Epidermal melanocyte (primary cell): ENCODE data around the gene ITSN1.
"Not testable (repeated sequence)": the region's sequence is repeated elsewhere in the genome, so short reads cannot be mapped to it uniquely, and the experiment has no call there.

Experiments used
- DNase-seq: peaks from one replicate; pipeline ENCODE4 v3.0.0; 2011; ENCODE audit warnings: low spot score; ENCODE audit not compliant: insufficient read length

Gene ITSN1

DNA sequence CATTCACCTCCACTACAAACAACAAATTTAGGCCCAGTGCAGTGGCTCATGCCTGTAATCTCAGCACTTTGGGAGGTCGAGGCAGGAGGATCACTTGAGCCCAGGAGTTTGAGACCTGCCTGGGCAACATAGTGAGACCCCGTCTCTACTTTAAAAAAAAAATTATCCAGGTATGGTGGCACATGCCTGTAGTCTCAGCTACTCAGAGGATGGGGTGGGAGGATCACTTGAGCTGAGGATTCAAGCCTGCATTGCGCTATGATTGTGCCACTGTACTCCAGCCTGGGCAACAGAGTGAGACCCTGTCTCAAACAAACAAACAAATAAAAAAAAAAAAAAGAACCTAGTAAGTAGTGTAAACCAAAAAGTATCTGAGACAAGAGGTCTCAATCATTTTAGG is 86.8 kb downstream of the ITSN1 start:
- not testable (repeated sequence) for DNase-seq

DNA sequence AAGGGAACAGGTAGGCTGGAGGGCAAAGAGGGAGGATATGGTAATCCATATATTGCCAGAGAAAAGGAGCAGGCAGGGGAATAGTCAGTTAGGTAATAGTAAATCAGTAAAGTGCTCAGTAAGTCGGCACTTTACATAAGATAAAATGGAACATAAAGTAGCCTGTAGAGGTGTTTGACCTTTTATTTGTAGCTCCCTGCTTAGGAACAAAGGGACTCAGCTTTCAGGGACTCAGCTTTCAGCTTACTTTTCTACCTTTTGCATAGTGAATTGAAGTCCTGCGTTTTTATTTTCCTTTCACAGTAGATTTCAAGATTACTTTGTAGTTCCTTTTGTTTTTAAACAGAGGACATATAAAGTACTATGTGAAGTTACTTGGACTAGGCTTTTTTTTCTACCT is 87.3 kb downstream of the ITSN1 start:
- no peak for DNase-seq

DNA sequence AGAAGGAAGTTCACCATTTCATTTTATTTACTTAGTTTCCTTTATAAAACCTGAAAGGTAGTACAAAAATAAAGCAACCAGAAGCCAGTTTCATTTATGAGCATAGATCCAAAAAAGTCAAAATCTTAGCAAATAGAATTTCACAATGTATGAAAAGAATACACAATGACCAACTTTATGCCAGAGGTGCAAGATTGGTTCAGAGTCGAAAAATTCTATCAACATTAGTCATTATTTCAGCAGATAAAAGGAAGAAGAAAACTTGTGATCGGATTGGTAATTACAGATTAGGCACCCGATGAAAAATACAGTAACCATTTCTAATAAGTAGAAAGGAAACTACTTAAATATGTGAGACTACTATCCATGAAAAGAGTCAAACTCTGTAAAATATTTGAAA is 89.1 kb downstream of the ITSN1 start:
- DNase-seq: no peak

DNA sequence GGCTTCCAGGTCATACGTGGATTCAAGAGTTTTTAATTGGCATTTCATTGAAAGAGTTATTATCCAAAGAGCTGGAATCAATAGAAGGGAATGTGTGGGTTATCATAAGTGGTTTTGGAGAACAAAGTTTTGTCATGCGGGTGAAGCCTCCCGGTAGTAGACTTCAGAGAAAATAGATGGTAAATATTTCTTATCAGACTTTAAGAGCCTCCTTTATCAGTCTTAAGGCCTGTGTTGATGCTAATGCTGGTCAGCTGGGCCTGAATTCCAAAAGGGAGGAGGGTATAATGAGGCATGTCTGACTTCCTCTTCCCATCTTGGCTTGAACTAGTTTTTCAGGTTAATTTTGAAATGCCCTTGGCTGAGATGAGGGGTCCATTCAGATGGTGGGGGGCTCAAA is 89.7 kb downstream of the ITSN1 start:
- no peak for DNase-seq

DNA sequence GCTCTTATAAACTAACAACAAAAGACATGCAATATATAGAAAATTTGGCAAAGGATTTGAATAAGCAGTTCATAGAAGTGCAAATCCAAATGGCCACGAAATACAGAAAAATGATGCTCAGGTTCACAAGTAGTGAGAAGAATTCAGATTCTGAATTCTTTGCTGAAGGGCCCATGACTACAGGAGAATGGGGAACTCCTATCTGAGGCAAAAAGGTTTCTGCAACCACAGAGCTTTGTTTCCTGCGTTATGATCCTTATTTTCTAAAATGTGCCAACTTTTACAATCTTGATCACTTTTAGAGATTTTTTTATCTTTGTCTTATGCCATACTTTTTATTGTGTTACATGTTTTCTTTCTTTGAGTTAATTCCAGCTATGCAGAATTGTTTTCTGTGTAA is 91.3 kb downstream of the ITSN1 start:
- no peak for DNase-seq

DNA sequence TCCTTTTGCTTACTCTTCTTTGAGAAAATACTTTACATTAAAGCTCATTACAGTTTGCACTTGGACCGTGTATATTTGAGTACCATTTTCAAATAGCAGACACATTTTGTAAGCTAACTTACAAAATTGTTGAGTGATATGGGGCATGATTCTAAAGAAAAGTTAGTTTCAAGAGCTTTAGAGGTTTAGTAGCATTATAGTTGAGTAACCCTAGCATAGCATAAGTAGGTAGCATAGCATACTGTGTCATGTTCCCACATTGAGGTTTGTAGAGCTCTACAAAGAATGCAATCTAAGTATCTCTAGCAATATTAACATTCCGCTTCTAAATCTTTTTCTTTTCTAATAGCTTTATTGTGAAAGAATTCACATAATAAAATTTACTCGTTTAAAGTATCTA is 92.0 kb downstream of the ITSN1 start:
- no peak for DNase-seq

DNA sequence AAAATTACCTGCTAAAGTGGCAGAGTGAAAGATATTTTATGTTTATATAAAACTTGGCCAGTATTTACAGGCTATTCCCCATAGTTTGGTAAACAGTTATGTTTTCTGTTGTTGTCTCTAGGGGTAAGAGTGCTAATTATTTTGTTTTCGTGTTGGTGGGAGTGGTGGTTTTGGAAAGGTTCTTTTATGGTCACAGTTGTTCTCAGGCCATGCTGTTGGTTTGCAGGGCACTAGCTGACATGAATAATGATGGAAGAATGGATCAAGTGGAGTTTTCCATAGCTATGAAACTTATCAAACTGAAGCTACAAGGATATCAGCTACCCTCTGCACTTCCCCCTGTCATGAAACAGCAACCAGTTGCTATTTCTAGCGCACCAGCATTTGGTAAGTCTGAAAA is 92.5 kb downstream of the ITSN1 start:
- no peak for DNase-seq

DNA sequence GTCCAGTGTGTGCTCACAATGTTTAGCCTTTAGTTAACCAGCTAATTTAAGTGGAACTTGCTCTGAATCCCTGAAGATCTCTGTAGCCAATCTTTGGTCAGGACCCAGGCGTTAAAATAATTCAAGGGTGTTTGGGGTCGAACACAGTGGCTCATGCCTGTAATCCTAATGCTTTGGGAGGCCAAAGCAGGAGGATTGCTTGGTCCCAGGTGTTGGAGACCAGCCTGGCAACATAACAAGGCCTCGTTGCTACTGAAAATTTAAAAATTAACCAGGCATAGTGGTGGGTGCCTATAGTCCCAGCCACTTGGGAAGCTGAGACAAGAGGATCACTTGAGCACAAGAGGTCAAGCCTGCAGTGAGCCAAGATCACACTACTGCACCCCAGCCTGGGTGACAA is 94.3 kb downstream of the ITSN1 start:
- no peak for DNase-seq

DNA sequence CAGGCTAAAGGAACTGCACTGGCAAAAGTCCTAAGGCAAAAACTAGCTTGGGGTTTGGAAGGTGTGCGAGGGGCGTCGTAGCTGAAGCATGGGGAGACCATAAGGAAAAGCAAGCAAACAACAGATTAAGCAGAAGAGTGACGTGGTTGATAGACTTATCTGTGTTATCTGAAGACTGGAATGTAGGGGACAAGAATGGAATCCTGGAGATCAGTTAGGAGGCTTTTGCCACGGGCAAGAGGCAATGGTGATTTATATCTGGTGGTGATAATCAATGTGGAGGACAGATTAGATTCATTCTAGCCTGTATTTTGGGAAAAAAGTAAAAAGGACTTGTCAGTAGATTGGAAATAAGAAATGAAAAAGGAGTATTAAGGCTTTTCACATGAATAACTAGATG is 97.4 kb downstream of the ITSN1 start:
- no peak for DNase-seq

DNA sequence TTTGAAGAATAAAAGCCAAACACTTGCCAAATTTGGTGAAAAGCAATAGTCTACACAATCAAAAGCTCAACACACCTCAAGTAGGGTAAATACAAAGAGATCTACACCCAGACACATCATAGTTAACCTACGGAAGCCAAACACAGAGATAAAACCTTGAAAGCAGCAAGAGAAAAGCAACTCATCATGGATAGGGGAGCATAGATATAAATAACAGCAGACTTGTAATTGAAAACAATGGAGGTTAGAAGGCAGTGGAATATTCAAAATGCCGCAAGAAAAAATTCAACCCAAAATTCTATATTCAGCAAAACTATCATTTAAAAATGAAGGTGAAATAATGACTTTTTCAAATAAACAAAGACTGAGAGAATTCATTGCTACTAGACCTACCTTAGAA is 105.1 kb downstream of the ITSN1 start:
- no peak for DNase-seq

DNA sequence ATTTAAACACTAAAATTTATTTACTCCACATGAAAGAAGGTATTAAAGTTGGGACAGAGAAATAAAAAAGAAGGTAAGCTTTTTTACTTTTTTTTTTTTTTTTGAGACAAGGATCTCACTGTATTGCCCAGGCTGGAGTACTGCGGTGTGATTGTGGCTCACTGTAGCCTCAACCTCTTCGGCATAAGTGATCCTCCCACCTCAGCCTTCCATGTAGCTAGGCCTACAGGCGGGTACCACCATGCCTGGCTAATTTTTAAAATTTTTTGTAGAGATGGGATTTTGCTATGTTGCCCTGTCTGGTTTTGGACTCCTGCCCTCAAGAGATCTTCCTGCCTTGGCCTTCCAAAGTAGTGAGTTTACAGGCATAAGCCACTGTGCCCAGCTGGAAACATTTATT is 106.6 kb downstream of the ITSN1 start:
- no peak for DNase-seq

DNA sequence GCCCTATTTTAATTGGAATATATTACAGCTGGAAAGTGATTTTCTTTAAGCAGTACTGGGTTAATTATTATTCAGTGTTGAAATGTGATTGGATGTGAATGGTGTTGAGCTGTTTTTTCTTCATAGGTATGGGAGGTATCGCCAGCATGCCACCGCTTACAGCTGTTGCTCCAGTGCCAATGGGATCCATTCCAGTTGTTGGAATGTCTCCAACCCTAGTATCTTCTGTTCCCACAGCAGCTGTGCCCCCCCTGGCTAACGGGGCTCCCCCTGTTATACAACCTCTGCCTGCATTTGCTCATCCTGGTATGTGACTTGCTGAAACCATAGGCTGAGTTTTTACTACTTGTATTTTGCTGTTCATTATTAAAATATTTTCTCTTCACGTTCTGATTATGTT is 107.7 kb downstream of the ITSN1 start:
- DNase-seq: no peak

DNA sequence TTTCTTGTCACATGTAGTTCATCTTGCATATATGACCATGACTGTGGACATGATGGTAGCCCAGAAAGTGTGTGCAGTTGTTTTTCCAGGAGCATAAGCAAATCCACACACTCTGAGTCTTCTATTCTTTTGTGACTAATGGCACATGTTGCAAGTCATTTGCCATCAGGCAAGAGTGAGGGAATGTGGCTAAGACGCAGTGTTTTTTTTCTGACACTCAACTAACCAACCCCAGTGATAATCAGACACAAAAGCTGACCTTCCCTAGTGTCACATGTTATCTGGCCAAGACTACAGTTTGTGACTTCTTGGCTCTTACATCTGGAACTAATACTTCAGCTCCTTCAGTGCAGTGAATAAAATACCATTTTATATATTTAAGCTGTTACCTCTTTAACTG is 108.8 kb downstream of the ITSN1 start:
- DNase-seq: no peak

DNA sequence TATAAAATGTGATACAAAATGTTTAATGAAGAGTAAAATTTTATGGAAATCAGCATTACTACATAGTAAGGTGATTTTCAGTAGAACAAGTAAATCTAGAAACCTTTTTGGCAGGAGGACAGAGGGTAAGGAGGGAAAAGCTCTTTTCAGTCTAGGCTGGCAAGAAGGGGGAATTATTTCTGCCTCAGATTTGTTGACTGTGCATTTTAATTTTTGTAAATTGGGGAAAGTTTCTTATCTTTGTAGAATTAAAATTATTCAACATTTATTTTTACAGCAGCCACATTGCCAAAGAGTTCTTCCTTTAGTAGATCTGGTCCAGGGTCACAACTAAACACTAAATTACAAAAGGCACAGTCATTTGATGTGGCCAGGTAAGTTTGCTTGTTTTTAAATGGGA is 109.2 kb downstream of the ITSN1 start:
- DNase-seq: no peak

DNA sequence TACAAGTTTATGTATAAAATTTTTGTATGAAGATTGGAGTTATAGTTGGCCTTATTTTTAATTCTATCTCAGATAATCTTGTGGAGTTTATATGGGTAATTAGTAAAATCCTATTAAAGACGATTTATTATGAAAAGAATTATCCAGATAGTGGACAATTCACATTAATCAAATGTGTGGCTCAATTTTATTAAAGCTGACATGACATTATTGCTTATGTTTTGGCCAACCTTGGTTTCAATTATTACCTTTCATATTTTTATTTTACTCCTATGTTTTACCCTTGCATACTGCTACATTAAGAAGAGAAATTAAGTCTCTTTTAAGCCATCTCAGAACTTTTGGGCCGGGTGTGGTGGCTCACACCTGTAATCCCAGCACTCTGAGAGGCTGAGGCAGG is 110.0 kb downstream of the ITSN1 start:
- no peak for DNase-seq

DNA sequence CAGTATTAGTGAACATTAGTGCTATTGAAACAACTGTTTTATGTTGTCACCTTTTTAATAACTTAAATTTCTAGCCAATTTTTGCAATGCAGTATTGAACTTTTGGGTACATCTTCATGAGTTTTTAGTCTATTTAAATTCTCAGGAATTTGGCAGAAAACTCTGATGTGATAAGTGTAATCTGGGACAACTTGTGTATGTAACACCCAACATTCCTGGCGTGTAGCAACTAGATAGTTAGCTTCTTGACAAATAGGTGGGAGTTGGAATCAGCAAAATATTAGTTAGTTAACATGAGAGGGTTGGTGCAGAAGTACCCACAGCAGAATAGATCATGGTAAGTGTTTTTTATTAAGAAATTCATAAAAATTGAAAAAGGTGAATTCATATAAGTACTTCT is 111.6 kb downstream of the ITSN1 start:
- DNase-seq: no peak

DNA sequence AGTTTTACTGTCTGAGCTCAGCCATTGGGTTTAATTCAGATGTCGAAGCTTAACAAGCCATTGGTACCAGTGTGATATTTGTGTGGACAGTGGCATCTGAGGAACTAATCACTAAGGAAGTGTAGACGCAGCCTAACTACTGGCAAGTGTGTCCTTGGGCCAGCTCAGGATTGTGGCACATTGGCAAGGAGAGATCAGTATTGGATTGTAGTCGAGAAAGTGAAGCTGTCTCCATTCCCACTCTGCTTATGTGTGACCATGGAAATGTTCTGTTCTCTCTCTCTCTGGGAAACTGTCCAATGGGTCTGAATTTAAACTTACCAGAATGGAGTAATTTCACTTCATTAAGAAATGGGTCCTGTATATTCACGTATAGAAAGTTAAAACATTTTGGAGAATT is 112.2 kb downstream of the ITSN1 start:
- no peak for DNase-seq

DNA sequence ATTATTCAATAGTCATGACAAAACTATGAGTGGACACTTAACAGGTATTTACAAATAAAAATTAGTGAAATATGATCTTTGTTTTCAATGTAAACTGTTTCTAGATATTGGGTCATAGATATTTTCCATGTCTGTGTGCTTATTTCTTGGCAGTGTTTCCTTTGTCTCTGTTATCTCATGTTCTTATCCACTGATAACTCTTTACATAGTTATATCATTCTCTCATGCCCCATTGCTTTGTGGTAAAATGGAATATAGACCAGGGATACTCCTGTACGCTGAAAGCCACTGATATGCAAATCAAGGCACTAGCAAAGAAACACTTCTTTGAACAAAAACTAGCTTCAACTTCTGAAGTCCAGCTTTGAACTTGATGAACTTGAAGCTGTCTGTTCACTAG is 113.1 kb downstream of the ITSN1 start:
- no peak for DNase-seq

DNA sequence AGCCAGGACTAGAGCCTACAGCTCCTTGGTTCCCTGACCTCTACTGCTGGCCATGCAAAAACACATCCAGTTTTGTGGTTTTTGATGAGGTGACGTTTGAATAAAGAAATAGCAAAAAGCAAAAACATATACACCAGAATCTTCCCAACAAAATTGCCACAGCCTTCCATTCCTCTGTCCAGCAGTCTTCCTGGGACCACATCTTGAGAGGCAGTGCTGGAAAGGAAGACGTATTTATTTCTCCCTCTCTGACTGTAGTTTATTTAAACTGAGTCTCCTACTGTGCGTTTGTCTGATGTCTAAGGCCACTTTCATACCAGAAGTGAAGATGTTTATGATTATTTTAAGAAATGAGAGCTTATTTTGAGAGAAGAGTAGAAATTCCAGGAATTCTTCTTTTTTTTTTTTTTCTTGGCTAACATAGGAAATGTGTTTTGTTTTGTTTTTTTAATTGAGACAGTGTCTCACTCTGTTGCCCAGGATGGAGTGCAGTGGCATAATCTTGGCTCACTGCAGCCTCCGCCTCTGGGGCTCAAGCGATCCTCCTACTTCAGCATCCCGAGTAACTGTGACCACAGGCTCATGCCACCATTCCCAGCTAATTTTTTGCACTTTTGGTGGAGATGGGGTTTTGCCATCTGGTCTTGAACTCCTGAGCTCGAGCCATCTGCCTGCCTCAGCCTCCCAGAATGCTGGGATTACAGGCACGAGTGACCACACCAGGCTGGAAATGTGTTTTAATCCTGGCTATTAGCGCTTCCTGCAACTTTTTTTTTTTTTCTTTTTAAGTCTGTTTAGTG is 118.5 kb downstream of the ITSN1 start:
- DNase-seq: no peak

DNA sequence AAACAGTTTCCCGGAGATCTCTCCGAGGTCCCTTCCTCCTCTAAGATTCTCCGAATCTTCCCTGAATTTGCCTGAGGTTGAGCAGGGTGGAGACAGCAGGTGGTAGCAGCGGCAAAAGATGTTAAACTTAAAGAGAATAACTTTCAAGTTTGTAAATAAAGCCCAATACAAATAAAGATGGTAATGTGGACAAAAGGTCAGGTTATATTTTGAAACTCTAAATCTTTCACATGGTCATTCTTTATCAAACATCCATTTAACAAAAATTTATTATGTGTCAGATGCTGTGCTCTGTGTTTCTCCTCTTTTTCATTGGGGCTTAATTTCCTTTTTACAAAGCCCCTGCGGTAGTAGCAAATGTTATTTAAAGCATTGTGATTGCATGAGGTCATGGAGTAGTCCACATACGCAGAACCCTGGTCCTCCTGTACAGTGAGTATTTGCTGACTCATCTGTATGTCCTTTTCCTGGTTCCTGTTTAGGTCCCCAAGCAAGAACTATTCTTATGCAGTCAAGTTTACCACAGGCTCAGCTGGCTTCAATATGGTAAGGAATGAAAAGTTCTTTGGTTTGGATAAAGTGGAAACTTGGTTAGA is 119.2 kb downstream of the ITSN1 start:
- DNase-seq: peak; percentile 56

DNA sequence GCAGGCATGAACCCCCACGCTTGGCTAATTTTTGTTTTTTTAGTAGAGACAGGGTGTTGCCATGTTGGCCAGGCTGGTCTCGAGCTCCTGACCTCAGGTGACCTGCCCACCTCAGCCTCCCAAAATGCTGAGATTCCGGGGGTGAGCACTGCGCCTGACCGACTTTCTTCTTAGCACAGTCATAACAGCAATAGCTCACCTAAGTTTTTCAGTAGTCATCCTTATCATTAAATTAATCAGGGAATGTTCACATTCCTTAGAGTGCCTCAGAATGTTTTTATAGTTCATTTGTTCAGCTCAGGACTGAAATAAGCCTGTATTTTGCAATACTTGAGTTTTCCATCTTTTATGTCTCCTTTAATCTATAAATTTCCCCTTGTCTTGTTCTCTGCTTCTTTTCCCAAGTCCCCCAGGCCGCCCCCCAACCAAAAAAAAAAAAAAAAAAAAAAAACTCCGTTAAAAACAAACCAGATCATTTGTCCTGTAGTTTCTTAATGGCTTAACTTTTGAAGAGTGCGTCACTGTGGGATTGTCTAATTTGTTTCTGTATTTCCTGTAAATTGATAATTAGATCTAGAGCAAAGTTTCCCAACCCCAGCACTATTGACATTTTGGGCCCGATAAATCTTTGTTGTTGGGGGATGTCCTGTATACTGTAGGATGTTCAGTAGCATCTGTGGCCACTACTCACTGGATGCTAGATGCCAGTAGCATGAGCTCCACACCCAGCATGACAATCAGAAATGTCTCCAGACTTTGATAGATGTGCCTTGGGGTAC is 120.7 kb downstream of the ITSN1 start:
- no peak for DNase-seq

DNA sequence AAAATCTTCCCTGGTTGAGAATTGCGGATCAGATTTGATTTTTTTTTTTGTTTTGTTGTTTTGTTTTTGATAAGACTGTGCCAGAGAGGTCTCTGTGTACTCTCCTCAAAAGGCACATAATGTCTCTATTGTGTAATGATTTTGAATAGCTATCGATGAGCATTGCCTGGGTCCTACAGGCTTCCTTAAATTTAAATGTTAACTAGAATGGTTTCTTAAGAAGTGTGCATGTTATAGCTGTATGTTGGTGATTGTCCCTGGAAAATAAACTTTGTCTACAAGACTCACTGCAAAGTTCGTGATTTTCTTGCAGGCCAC is 121.2 kb downstream of the ITSN1 start:
- DNase-seq: no peak

DNA sequence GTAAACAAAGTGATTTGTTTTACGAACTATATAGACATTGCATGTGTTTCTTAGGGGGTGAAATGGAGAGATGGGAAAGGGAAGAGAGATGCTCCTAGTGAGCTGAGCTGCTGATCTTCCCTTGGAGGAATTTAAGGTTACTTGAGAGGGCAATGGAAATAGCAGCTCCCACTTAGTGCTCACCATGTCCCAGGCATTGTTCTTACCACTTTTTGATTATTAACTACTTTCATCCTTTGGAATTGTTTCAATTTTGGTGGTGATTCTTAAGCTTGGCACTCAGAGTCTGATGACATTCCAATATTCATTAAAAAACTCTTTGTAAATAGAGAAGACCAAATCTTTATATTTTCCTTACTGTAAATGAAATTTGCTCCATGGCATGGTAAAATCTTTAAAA is 124.9 kb downstream of the ITSN1 start:
- DNase-seq: no peak
